G401.6 (cell line): ENCODE results near the gene GPX4.

Experiments used
- FAIRE-seq: peaks from 2 replicates; lab custom pipeline; 2012; peaks lifted over from hg19 to GRCh38; lab: Jason Lieb, UNC

GPX4 gene

DNA sequence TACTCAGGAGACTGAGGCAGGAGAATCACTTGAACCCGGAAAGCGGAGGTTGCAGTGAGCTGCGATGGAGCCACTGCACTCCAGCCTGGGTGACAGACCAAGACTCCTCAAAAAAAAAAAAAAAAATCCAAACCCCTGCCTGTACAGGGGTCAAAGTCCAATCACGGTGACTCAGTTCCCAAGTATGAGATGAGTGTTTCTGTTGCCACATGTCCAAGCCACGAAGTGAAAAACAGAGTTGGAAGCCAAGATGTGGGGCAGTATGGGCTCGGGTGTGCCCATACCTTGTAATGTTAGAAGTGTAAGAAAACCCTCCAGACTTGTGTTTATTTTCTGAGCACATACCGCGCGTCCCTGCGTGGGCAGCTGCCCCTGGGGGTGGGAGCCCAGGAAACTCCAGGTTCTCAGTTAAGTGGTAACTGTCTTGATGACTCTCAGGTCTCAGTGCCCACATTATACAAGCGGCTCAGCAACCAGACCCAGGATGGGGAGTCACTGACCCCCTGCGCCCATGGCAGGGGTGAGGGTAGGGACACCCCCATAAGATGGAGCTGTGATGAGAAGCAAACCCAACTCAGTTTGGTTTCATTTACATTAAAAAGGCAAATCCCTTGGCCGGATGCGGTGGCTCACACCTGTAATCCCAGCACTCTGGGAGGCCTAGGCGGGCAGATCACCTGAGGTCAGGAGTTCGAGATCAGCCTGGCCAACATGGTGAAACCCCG lies 1.2 kb upstream of the GPX4 start:
- peak; percentile 31 for FAIRE-seq

DNA sequence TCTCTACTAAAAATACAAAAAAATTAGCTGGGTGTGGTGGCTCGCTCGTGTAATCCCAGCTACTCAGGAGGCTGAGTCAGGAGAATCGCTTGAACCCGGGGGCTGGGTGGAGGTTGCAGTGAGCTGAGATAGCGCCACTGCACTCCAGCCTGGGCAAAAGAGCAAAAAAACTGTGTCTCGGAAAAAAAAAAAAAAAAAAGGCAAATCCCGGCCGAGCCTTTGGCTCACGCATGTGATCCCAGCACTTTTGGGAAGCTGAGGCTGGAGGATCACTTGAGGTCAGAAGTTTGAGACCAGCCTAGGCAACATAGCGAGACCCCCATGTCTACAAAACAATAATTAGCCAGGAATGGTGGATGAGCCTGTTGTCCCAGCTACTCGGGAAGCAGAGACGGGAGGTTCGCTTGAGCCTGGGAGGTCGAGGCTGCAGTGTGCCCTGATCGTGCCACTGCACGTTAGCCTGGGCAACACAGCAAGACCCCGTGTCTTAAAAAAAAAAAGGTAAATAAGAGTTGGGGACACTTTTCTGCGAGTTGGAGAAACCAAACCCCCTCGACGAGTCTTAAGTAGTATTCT lies 574 bp upstream of the GPX4 start:
- FAIRE-seq = no peak

DNA sequence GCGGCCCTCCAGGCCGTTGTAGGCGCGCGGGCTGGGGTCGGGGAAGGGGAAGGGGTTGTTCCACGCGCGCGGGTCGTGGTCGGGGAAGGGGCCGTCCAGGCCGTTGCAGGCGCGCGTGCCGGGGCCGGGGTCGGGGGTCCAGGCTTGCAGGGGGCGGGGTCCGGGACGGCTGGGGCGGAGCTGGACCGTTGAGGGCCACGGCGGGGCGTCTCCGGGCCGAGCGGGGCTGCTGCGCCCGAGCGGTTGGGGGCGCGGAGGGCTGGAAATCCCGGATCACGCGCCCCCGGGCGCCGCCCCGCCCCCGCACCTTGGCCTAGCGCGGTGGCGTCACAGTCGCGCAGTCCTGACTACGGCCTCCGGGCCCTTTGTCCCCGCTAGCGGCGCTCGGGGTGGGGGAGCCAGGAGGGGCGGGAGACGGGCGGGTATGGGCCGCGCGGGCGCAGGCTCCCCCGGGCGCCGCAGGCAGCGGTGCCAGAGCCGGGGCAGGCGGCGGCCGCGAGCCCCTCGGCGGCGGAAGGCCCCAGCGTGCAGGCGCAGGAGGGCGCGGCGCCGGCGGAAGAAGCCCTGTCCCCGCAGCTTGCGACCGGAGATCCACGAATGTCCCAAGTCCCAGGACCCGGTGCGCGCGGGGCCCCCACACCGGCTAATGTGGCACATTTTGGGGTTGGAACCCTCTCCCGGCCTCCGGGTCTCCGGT lies 665 bp downstream of the GPX4 start:
- no peak for FAIRE-seq

DNA sequence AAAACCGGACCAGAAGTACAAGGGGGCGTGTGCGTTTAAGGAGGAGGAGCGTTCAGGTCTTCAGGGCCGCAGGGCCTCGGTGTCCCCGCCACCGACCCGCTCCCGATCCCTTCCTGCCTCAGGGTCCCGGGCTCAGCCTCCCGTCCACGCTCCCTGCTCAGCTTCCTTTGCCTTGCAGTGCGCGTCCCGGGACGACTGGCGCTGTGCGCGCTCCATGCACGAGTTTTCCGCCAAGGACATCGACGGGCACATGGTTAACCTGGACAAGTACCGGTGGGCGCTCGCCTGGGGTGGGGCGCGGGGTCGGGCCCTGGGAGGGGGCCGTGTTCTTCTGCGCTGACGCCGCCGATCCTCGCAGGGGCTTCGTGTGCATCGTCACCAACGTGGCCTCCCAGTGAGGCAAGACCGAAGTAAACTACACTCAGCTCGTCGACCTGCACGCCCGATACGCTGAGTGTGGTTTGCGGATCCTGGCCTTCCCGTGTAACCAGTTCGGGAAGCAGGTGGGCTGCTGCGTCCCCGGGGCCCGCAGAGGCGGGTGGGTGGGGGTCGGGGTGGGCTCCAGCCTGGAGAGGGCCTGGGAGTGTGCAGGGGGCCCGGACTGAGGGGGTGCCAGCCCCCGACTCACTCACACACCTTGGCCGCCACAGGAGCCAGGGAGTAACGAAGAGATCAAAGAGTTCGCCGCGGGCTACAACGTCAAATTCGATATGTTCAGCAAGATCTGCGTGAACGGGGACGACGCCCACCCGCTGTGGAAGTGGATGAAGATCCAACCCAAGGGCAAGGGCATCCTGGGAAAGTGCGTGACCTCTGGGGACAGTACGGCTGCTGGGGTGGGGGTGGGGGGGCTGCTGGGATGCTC lies 1.4 kb downstream of the GPX4 start:
- FAIRE-seq = no peak

DNA sequence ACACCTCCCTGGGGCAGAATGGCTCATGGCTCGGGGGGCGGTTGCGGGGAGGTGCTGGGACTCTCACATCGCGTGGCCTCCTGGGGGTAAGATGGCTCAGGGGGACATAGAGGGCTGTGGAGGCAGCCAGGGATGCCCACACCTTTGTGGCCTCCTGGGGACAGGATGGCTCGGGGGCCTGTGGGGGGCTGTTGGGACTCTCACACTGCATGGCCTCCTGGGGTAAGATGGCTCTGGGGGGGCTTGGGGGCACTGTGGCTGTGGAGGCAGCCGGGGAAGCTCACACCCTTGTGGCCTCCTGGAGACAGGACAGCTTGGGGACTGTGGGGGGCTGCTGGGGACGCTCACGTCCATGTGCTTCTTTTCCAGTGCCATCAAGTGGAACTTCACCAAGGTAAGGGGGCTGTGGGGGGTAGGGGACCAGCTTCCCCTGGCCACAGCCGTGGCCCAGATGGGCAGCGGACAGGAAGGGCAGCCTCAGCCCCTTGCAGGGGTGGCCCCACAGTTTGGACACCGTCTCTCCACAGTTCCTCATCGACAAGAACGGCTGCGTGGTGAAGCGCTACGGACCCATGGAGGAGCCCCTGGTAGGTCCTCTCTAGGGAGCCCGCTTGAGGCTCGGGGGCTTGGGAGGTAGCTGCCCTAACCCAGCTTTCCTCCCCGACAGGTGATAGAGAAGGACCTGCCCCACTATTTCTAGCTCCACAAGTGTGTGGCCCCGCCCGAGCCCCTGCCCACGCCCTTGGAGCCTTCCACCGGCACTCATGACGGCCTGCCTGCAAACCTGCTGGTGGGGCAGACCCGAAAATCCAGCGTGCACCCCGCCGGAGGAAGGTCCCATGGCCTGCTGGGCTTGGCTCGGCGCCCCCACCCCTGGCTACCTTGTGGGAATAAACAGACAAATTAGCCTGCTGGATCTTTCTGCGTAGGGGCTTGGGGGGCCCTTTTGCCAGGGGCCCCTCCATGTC lies 2.4 kb downstream of the GPX4 start:
- FAIRE-seq = no peak

DNA sequence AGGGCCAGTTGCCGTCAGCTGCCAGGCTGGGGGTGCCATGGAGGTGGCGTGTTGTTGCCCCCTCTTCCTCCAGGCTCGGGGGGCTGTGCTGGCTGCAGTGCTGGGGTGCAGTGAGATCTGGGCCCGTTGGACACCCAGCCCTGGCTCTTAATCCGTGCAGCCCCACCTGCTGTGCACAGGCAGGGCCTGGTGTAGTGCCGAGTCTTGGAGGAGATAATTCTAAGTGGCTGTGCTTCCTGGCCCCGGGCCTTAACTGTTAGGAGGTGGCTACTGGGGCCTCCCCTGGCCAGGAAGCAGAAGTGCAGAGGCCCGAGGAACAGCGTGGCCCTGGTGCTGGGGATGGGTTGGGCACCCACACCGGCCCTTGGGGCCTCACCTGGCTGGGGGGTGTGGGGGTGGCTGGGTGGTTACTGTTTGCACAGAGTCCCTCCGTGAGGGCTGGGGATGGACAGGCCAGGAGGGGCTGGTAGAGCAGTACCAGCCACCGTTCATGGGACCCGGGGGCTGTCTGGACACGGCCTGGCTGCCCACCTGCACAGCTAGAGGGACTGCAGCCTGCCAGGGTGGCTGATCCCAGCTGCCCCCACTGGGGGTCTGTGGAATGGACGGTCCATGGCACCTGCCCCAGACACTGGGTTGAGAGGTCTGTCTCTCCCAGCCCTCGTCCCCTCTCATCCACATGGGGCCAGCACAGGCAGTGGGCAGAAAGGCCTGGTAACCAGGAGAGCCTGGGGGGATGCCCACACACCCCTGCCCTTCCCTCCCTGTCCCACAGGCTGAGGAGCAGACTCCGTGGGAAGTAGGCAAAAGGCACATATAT lies 3.3 kb downstream of the GPX4 start:
- FAIRE-seq = no peak

DNA sequence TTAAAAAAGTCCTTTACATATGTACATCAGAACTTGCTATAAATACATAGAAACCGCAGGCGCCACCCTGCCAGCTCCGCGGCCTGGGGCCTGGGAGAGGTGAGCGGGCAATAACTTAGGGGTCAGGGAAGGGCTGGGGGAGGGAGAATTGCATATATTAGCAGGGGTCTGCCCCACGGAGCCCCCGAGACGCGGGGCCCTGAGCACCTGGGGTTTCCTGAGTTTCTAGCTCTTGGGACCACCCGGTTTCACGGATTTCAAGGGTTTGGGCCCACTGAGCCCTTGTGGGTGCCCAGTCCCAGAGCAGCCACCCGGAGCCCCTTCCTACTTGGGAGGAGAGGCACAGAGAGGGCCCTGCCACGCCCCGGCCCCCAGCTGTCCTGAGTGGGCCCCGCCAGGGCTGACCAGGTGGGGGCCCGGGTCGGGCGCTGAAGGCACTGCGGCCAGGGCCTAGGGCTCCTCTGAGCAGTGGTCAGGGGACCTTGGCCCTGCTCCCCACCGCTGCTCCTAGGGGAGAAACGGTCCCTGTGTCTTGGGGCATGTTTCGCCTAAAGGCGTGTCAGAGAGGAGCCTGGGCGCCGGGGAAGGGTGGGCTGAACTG lies 4.0 kb downstream of the GPX4 start:
- FAIRE-seq = no peak

DNA sequence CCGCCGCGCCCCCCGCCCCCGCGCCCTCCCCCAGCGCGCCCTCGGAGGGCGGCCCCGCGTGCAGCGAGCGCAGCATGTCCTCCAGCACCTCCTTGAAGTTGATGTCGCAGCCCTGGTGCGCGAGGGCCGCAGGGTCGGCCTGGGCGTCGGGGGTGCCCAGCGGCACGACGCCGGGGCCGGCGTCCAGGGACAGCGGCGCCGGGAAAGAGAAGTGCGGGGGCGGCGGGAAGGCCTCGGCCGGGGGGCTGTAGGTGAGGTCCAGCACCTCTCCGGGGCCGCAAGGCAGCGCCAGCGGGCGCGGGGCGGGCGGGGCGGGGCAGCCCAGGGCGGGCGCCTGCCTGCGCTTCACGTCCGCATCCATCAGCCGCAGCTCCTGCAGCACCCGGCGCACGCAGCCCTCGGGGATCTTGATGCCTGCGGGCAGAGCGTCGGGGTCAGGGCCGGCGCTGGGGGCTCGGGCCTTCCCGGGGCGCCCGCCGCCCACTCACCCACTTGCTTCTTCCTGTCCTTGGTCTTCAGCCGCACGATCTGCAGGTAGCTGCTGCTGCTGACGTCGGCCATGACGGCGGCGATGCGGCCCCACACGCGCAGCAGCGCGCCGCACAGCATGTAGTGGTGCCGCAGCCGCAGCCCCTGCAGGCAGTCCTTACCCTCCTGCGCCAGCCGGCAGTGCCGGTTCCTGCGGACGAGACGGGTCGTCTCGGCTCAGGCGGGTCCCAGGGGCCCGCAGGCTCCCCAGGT lies 4.7 kb downstream of the GPX4 start:
- no peak for FAIRE-seq

DNA sequence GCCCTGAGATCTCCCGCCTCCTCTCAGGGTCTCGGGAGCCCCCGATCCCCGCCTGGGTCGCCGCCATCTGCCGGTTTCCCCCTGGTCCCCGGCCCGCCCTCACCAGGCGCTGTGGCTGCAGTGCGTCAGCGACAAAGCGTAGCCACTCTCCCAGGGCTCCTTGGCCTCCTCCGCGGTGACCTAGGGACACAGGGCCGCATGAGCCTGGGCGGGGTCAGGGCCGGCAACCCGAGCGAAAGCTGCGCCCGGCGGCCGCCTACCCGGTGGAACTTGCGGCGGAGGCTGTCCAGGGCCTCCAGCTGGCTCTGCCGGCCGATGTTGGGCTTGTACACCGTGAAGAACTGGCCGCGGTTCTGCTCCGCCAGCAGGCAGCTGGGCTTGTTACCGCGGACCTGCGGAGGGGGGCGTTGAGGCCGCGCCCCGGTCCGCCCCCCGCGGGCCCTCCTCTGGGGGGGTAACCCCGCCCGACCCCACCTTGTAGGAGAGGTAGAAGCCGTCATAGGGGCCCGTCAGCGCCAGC lies 5.3 kb downstream of the GPX4 start:
- no peak for FAIRE-seq

DNA sequence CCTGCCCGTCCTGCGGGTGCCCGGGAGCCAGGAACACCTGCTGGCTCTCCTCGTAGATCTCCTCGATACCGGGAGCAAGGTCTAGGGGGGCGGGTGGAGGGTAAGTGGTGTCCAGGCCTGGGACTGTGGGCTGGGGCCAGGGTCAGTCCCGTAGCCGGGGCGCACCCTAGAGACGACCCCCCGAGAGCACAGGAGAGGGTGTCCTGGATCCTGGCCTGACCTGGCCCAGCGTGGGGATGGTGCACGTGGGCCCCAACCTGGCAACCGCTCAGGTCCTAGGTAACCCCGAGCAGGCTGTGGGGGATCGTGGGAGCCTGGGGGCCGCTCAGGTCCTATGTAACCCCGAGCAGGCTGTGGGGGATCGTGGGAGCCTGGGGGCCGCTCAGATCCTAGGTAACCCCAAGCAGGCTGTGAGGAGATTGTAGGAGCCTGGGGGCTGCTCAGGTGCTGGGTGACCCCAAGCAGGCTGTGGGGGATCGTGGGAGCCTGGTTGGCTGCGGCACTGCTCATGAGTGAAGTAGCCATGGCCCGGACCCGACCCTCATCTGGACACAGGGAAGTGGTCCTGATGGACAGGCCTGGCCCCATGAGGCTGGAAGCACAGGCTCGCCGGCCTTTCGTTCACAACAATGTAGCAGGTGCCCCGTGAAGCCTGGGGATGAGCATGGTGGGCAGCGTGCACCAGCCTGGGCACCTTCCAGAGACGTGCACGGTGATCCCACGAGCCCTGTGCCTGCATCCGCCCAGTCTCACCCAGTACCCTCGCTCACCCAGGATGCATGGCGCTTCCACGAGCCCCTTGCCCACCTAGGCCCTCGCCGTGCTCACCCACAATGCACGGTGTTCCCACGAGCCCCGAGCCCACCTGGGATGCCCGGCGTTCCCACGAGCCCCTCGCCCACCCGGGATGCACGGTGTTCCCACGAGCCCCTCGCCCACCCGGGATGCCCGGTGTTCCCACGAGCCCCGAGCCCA lies 6.2 kb downstream of the GPX4 start:
- FAIRE-seq = no peak

DNA sequence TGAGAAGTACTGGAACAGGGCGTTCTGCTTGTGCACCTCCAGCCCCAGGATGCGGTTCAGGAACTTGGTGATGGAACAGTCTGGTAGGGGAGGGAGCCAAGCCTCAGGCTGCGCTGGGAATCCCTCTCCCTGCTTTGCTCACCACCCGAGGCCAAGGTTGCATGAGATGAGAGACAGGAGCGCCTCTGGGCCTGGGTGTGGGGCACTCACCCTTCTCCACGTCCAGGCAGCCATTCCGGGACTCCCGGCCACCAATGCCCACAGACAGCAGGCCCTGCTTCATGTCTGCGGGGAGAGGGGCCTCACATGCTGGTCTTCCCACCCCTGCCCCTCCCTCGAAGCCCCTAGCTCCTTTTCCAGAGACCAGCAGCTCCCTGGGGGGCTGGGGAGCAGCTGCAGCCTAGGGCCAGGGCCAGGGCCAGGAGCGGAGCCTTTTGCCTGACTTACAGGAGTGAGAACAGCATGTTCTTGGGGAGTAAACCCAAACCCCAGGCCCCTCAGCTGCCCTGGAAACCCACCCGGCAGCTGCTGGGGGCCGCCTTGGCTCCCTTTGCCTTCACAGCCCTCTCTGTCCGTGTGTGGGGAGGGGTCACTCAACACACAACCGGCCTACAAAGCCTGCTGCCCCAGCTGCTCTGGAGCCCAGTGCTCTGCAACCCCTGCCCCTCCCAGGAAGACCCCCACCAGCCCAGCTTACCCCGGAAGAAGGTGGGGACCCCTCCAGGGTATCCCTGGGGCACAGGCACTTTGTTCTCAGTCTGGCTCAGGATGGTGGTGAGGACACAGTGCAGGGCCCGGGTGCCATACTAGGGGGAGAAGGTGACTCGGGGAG lies 7.2 kb downstream of the GPX4 start:
- FAIRE-seq = peak; percentile 49

DNA sequence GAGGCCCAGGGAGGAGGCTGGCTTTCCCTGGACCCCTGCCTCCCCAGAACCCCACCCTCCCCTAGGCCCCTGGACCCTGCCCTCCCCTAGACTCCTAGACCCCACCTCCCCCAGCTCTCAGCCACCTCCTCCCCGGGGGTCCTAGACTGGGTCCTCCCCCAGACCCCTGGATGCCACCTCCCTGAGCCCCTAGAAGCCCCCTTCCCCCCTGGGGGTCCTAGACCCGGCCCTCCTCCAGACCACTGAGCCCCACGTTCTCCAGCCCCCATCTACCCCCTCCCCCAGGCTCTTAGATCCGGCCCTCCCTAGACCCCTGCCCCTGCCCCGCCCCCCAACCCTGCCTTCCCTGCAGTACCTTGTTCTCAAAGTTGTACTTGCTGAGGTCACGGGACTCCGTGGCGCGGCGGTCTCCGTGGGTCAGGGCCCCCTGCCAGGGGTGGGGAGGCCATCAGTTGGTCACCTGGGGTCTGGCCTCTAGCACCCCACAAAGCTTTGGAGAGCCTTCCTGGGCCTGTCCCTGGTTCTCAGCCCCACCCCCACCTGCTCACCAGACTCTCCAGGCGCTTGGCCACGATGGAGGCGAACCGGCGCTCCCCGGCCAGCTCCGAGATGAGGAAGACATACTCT lies 8.0 kb downstream of the GPX4 start:
- no peak for FAIRE-seq

DNA sequence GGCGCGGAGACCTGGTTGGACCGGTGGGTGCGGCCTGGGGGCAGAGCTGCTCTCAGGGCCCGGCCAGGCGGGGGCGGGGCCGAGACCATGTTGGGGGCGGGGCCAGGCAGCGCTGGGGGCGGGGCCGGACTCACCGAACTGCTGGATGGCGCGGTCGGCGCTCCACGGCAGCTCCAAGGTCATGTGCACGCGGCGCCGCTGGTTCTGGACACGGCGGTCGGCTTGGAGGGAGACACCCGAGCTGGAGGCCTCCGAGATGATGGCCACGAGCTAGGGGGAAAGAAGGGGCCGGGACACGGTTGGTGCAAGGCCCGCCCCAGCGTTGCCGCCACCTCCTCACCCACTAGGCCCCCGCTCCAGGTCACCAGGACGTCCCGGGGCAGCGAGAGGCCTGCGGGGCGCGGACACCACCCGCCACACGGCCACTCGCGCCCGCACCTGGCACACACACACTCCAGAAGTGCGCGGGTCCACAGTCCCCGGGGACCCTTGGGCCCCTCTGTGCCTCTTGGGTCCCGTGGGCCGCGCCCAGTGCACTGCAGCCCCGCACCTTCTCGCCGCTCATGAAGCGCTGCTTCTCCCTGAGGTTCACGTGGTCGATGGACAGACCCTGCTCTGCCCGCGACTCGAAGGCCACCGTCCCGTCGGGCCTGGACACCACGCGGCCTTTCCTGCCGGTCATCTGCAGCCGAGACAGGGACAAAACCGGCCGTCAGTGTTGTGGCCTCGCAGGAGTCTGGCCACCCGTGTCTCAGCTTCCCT lies 8.7 kb downstream of the GPX4 start:
- FAIRE-seq = no peak

DNA sequence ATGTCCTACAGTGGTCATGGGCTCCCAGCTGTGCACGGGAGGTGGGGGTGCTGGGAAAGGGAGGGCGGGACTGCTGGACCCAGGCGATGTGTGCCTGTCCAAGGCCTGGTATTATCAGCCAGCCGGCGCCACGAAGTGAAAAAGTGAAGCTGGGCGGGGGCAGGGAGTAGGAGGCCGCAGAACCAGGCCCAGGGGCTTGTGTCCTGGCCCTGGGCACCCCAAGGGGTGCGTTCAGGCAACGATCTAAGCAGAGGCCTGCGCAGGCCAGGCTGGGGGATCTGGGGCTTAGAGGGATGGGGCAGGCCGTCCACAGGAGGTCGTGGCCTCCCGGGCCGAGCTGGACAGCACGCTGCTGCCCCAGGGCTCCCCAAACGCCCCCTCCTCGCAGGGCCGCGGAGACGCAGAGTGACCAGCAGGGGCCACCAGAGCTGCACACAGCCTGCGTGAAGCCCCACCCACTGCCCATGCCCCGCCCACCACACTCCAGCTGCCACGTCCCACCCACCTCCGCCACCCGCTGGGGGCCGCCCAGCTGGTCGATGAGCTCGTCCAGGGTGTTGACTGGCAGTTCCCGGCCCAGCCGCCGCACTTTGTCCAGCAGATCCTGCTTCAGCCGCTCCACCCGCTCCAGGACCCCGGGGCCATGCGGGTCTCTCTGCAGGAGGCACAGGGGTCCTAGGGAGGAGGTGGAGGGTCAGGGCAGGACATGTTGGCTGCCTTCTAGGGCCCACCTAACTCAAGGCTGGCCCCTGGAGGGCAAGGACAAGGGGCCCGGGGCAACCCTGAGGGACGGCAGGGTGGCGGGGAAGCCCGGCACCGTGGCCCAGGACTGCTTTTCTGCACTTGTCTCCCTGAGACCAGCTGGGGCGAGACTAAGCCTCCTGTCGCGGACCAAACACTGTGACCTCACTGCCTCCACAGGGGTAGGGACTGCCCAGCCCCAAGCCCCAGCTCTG lies 9.5 kb downstream of the GPX4 start:
- FAIRE-seq = no peak
